Activated T-cell treated with anti-CD3 and anti-CD28 coated beads, Interleukin-2, amount 50 U/mL, for 24 hours (primary cell): Measurements from ENCODE around the gene MYCN.
"Not testable (repeated sequence)": the region's sequence is repeated elsewhere in the genome, so short reads cannot be mapped to it uniquely, and the experiment has no call there.

Experiments used
- DNase-seq: peaks from one replicate; pipeline ENCODE4 v3.0.0-alpha.2; 2020
- H3K27ac Mint-ChIP-seq: 2 replicates; pipeline ENCODE4 v1.8.0; 2020; ENCODE audit warnings: mild to moderate bottlenecking, mixed read lengths
- H3K27me3 Mint-ChIP-seq: 2 replicates; pipeline ENCODE4 v1.8.0; 2020; ENCODE audit warnings: mixed read lengths
- H3K36me3 Mint-ChIP-seq: 2 replicates; pipeline ENCODE4 v1.8.0; 2020; ENCODE audit warnings: low read depth, mixed read lengths
- H3K4me1 Mint-ChIP-seq: 2 replicates; pipeline ENCODE4 v1.8.0; 2020; ENCODE audit warnings: low read depth, mixed read lengths
- H3K4me3 Mint-ChIP-seq: 2 replicates; pipeline ENCODE4 v1.8.0; 2020; ENCODE audit warnings: mild to moderate bottlenecking, moderate library complexity, mixed read lengths
- H3K9me3 Mint-ChIP-seq: 2 replicates; pipeline ENCODE4 v1.8.0; 2020; ENCODE audit warnings: mixed read lengths

Gene MYCN

DNA sequence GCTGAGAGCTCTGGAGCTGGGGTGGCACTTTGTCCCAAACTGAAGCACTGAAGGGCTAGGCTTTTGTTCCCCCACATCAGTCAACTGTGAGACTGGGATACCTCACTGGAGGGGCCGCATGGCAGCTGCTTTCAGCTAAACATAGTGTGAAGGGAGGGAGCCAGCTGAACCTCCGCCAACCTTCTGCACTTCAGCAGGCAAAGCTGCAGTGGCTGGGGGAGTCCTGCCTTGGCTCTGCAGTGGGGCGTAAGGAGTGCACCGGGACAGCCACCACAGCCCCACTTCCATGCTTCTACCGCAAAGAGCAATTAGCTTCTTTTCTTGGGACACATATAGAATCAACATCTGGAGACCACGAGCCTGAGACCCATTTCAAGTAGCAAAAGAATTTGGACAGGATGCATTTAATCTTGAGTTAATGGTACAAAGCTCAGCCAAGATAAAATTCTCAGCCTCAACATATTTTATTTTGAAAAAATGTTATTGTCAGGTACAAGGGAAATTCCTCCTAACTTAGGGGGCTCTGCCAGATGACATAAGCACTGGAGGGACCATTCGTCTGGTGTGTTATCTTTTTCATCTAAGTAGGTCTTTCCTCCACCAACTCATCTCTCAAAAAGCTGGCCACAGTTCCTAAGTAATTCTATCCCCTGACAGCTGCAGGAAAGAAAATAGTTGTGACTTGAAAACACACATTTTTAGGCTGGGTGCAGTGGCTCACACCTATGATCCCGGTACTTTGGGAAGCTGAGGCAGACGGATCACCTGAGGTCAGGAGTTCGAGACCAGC is 25.6 kb upstream of the MYCN start:
- DNase-seq, result no peak
- Mint-ChIP-seq H3K4me3 (no peak overlapping the region), H3K9me3 (no peaks in the 10 kb centered on the region), H3K36me3 (no peaks in the 10 kb centered on the region), H3K27ac (no peak overlapping the region), H3K4me1 (no peaks in the 10 kb centered on the region), H3K27me3 (no peaks in the 10 kb centered on the region)

DNA sequence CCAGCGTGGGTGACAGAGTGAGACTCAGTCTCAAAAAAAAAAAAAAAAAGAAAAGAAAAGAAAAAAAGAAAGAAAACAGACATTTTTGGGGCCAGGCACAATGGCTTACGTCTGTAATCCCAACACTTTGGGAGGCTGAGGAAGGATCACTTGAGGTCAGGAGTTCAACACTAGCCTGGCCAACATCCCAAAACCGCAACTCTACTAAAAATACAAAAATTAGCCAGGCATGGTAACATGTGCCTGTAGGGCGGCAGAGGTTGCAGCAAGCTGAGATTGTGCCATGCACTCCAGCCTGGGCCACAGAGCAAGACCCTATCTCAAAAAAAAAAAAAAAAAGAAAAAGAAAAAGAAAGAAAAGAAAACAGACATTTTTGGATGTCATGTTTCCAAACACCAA is 24.8 kb upstream of the MYCN start:
- H3K27ac Mint-ChIP-seq, H3K27me3 Mint-ChIP-seq, H3K4me3 Mint-ChIP-seq, H3K36me3 Mint-ChIP-seq, H3K9me3 Mint-ChIP-seq, DNase-seq, H3K4me1 Mint-ChIP-seq: not testable (repeated sequence)

DNA sequence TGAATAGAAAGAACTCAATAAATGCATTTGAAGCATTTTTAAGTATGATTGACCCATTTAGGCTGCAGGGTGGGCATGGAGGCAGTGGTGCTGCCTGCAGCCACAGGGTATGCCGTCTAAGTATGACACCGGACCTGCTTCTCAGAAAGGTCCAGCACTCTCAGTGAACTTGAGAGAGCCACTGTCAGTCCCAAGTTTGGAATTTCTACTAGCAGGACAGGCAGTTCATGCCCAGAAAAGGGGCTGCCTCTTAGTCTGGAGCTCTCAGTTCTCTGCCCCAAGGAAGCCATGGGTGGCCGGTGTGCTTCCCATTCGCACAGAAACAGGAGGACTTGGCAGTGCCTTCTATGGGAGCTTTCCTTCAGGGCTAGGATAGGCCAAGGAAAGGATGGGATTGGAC is 24.0 kb upstream of the MYCN start:
- no peaks in the 10 kb centered on the region for H3K4me1 Mint-ChIP-seq
- H3K4me3 Mint-ChIP-seq, result no peak overlapping the region
- H3K36me3 Mint-ChIP-seq, result no peaks in the 10 kb centered on the region
- no peaks in the 10 kb centered on the region for H3K9me3 Mint-ChIP-seq
- no peak for DNase-seq
- no peaks in the 10 kb centered on the region for H3K27me3 Mint-ChIP-seq
- H3K27ac Mint-ChIP-seq, result no peak overlapping the region

DNA sequence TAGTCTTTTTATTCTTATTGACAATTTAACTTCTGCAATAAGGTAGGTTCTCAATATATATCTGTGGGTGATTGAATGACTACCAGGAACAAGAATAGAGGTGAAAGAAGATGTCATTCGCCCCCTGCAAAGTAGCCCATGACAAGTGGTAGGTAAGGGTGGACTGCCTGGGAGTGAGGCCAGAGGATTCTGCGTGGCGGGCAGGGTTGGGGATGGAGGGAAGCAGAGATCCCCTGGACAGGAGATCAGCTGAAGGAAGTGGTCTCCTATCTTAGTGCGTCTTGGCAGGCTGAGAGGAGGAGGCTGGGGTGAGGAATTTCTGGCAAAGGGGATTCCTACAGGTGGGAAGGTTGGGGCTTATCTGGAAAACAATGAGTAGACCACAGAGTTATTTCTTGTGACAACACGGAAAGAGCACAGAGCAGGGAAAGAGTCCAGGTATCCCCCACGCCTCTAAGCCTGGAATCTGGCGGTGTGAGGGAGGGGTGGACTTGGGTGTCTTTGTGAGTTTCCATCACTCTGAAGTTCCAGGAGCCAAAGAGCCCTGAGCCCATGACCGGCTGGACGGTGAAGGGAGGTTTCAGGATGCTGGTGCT is 21.5 kb upstream of the MYCN start:
- Mint-ChIP-seq H3K9me3 (no peaks in the 10 kb centered on the region), H3K4me1 (no peaks in the 10 kb centered on the region), H3K27me3 (peaks cover 6% of the 10 kb centered on the region), H3K4me3 (no peak overlapping the region), H3K27ac (no peak overlapping the region), H3K36me3 (no peaks in the 10 kb centered on the region)
- DNase-seq, result no peak

DNA sequence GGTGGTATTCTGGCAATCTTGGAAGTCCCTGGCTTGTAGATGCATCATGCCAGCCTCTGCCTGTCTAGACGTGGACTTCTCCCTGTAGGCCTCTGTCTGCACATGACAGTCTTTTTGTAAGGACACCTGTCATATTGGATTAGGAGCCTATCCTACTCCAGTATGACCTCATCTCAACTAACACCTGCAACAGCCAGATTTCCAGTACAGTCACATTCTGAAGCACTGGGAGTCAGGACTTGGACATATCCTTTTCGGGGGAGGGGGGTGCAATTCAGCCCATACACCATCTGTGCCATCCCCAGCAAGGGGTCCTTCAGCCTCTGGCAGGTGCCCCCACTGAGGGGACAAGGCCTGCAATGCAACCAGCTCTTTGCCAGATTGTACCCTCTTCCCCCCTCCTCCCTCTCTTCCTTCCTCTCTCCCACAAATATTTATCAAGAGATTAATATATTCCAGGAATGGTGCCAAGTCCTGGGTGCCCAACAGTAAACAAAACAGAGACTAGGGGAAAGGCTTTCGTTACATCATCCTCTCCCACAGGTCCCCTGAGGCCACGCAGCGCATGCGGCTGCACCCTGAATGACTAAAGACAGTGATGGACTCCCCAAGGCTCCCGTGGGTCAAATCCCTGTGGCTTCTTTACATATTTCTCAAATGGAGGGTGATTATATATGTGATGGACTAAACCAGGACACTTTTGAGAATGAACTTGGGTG is 20.5 kb upstream of the MYCN start:
- H3K36me3 Mint-ChIP-seq, result no peaks in the 10 kb centered on the region
- no peak overlapping the region for H3K4me3 Mint-ChIP-seq
- H3K9me3 Mint-ChIP-seq, result no peaks in the 10 kb centered on the region
- no peak overlapping the region for H3K27ac Mint-ChIP-seq
- H3K4me1 Mint-ChIP-seq, result no peaks in the 10 kb centered on the region
- peaks cover 6% of the 10 kb centered on the region for H3K27me3 Mint-ChIP-seq
- no peak for DNase-seq

DNA sequence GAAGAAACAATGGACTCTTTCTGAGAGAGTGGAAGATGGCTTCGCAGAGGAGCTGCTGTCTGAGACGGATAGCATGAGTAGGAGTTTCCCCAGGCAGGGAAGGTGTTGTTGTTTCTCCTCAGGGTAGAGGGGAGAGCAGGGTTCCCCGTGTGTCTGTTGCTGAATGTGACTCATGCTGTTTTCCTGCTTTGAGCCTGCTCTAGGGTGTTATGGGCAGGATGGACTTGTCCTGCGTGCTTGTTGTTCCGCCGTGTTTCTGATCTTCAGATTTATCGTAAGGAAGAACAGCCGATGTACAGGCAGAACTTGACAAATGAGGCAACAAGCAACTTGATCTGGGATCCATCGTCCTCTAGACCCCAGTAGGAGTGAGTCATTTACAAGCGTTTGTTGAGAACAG is 19.7 kb upstream of the MYCN start:
- no peak overlapping the region for H3K27ac Mint-ChIP-seq
- DNase-seq, result no peak
- H3K9me3 Mint-ChIP-seq, result no peaks in the 10 kb centered on the region
- no peaks in the 10 kb centered on the region for H3K36me3 Mint-ChIP-seq
- peaks cover 6% of the 10 kb centered on the region for H3K27me3 Mint-ChIP-seq
- H3K4me1 Mint-ChIP-seq, result no peaks in the 10 kb centered on the region
- H3K4me3 Mint-ChIP-seq, result no peak overlapping the region

DNA sequence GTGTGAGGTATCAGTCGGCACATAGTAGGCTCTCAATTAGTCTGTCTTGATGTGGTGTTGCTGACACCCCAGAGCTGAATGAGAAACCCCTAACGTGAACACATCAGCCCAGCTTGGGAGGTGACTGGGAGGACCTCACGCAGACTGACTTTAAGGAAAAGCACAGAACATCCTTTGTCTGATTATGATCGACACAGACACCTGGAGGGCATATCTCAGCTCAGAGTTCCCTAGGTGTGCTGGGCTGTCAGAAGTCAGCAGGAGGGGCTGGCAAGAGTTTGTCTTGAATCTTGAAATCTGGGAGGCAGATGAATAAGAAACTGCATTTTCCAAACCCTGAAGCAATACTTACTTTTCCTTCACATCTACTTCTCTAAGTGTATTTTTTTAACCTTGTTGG is 16.8 kb upstream of the MYCN start:
- peaks cover 6% of the 10 kb centered on the region for H3K27me3 Mint-ChIP-seq
- no peak overlapping the region for H3K4me3 Mint-ChIP-seq
- H3K36me3 Mint-ChIP-seq, result no peaks in the 10 kb centered on the region
- no peak for DNase-seq
- H3K9me3 Mint-ChIP-seq, result no peaks in the 10 kb centered on the region
- H3K4me1 Mint-ChIP-seq, result no peaks in the 10 kb centered on the region
- no peak overlapping the region for H3K27ac Mint-ChIP-seq

DNA sequence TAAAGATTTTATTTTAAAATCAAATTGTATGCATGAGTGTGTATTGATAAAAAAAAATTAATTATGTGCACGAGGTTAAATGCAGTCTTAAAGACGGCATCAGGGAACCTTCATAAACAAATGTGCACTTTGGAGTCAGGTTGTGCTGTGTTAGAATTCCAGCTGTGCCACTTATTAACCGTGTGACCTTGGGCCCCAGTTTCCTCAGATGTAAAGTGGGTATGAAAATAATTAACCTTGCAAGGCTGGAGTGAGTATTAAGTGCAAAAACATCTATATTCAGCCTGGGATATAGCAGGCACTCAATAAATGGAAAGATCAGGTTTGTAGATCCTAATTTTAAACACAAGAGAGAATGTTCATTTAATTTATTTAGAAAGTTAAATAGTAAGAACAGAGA is 14.5 kb upstream of the MYCN start:
- H3K36me3 Mint-ChIP-seq, result no peaks in the 10 kb centered on the region
- no peak for DNase-seq
- H3K27me3 Mint-ChIP-seq, result peaks cover 6% of the 10 kb centered on the region
- H3K4me3 Mint-ChIP-seq, result no peak overlapping the region
- no peaks in the 10 kb centered on the region for H3K4me1 Mint-ChIP-seq
- H3K27ac Mint-ChIP-seq, result no peak overlapping the region
- no peaks in the 10 kb centered on the region for H3K9me3 Mint-ChIP-seq

DNA sequence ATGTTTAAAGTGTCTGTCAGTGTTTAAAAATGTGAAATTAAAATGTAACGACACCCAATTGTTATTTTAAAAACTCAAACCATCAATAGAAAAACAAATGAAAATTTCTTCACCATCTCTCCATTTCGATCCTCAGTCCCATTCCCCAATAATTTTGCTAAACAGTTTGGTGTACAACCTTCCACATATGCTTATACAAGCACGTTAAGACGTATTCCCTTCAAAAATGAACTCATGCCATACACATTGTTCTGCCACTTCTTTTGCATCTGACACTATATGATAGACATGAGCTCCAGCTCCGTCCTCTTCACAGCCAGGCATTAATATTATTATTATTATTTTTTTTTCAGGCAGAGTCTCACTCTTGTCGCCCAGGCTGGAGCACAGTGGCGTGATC is 14.1 kb upstream of the MYCN start:
- H3K9me3 Mint-ChIP-seq, result no peaks in the 10 kb centered on the region
- no peaks in the 10 kb centered on the region for H3K36me3 Mint-ChIP-seq
- H3K27ac Mint-ChIP-seq, result no peak overlapping the region
- H3K27me3 Mint-ChIP-seq, result peaks cover 6% of the 10 kb centered on the region
- no peak for DNase-seq
- H3K4me3 Mint-ChIP-seq, result no peak overlapping the region
- no peaks in the 10 kb centered on the region for H3K4me1 Mint-ChIP-seq

DNA sequence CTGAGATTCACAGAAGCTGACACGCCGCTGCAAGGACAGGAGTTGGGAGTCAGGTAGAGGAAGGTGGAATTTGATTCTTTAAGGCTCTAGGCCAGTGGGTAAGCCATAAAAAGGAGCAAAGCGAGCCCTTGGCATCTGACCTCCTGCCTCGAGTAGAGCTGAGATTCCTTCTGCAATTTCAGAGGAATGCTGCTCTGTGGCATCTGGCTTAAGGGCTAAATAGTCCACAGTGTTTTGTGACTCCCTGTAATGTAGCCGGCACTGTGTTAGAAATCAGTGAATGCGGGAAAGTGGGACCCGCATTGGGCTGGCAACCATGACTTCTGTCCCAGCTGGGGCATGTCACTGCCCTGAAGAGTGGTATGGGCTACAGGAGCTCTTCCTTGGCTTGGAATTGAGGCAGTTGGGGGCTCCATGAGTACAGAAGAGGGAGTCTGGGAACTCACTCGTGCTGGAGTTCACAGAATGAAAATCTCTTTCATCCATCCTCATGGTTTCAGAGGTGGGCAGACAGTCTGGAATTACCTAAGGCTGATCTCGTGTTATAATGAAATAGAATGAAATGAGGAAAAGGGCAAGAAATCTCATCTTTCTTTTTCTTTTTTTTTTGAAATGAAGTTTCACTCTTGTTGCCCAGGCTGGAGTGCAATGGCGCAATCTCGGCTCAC is 12.7 kb upstream of the MYCN start:
- peaks cover 6% of the 10 kb centered on the region for H3K27me3 Mint-ChIP-seq
- H3K4me1 Mint-ChIP-seq, result no peaks in the 10 kb centered on the region
- no peak overlapping the region for H3K27ac Mint-ChIP-seq
- no peak for DNase-seq
- no peaks in the 10 kb centered on the region for H3K36me3 Mint-ChIP-seq
- no peaks in the 10 kb centered on the region for H3K9me3 Mint-ChIP-seq
- H3K4me3 Mint-ChIP-seq, result no peak overlapping the region

DNA sequence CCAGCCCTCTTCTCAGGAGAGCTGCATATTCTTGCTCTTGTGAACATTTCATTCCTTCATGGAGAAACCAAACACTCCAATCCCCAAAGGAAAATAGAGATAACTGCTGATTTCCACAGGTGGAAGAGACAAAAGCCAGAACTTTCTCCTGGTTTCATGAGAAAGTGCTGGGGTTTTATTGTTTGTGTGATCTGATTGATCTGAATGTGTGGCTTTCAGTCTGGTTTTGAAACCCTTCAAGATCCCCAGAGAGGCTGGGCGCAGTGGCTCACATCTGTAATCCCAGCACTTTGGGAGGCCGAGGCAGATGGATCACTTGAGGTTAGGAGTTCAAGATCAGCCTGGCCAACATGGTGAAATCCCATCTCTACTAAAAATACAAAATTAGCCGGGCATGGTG is 11.3 kb upstream of the MYCN start:
- H3K27me3 Mint-ChIP-seq, H3K9me3 Mint-ChIP-seq, H3K4me3 Mint-ChIP-seq, DNase-seq, H3K36me3 Mint-ChIP-seq, H3K27ac Mint-ChIP-seq, H3K4me1 Mint-ChIP-seq: not testable (repeated sequence)

DNA sequence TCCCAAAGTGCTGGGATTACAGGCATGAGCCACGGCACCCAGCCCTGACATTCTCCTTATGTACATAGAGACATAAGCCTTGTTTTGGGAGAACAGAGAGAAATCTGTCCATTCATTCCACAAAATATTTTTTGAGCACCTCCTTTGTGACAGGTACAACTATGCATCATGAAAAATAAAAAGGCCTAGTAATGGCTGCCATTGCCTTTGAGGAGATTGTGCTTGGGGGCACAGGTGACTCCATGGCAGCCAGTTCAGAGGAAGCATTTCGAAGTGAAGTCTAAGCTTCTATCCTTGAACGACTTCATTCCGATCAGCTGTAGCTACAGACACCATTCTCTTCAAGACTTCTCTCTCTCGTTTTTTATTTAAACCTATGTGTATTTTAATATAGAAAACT is 10.5 kb upstream of the MYCN start:
- H3K4me1 Mint-ChIP-seq, result no peaks in the 10 kb centered on the region
- no peaks in the 10 kb centered on the region for H3K36me3 Mint-ChIP-seq
- no peaks in the 10 kb centered on the region for H3K9me3 Mint-ChIP-seq
- H3K27ac Mint-ChIP-seq, result no peak overlapping the region
- H3K27me3 Mint-ChIP-seq, result no peaks in the 10 kb centered on the region
- DNase-seq, result no peak
- no peak overlapping the region for H3K4me3 Mint-ChIP-seq

DNA sequence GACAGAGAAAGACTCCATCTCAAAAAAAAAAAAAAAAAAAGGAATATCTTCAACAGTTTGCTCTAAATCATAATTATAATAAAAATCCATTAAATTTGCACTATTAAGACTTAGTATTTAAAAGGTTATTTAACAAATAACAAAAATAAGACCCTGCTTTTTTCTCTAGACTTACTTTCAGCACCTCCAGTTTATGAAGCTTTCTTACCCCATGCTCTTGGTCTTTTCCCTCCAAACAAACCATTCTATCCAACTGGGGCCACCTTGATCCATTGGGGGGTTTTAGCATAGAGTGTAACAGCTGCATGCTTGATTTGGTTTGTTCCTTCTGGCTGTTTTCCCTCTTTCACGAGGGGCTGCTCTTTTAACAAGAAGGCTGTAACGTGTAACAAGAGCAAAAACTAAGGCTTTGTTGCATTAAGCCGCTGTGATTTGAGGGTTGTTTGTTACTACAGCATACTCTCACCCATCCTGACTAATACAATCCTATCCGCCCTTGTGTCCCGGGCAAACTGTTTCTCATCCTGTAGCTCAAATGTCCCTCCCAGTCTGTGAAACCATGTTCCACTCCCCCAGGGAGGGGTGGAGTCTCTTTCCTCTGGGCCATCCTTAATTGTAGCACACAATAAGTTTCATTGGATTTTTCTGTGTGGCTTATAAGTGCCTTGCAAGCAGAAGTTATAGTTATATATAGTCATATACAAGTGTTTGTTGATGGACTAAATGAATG is 9.6 kb upstream of the MYCN start:
- Mint-ChIP-seq H3K4me1 (no peaks in the 10 kb centered on the region), H3K9me3 (no peaks in the 10 kb centered on the region), H3K27me3 (no peaks in the 10 kb centered on the region), H3K27ac (no peak overlapping the region), H3K4me3 (no peak overlapping the region), H3K36me3 (no peaks in the 10 kb centered on the region)
- DNase-seq, result no peak

DNA sequence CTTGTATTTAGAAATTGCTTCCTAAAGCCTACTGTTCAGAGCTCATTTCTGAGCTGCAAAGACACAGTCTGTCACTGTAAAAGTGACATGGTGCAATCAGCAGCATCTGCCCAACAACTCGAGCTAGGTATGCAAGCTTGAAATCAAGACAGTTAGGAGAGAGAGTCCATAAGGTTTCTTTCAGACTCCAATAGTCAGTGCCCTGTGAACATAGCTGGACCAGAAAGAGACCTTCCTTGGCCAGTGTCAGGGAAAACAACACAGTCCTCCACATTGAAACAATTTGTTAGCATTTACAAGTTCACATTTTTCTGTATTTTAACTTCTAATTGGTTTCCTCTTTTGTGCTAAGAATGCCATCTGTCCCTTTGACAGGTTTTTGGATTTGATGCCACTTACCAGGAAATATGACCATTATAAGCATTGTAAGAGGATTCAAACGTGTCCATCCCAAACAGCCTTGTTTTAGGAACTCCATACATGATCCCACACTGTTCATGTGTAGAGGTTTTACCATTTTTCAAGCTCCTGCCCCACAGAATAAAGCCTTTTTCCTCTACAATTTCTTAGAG is 8.9 kb upstream of the MYCN start:
- Mint-ChIP-seq H3K4me1 (no peaks in the 10 kb centered on the region), H3K36me3 (no peaks in the 10 kb centered on the region), H3K27ac (no peak overlapping the region), H3K9me3 (no peaks in the 10 kb centered on the region), H3K27me3 (peaks cover 2% of the 10 kb centered on the region), H3K4me3 (no peak overlapping the region)
- no peak for DNase-seq
